HepG2 (cell line): ENCODE results near the gene SPON2. TPM values are rescaled to one million over a fixed set of nuclear protein-coding genes. Genes with fewer than 3 reads are reported as not detected.
A peak's percentile ranks its signal among the peaks of the same experiment; 100 is the strongest.

ENCODE experiments used
- GATA4 ChIP-seq: sonication (generic); IDR thresholded peaks from 2 replicates; pipeline ENCODE4 v1.6.1; 2016; ENCODE audit warnings: antibody characterized with exemption, low read depth, borderline replicate concordance
- HNRNPL ChIP-seq: fragments of 200-400 bp; formaldehyde crosslinking; IDR thresholded peaks from 2 replicates; pipeline ENCODE4 v1.6.1; 2017; ENCODE audit warnings: mild to moderate bottlenecking, low read depth, low read length
- NFE2L2 ChIP-seq: fragments of 150-350 bp; IDR thresholded peaks from 2 replicates; pipeline ENCODE4 v1.6.1; 2014; ENCODE audit warnings: low read length
- NPAS2 ChIP-seq: sonication (generic); formaldehyde crosslinking; IDR thresholded peaks from 2 replicates; pipeline ENCODE4 v1.8.0; 2022; ENCODE audit warnings: mild to moderate bottlenecking, missing genetic modification reagents, borderline replicate concordance
- NRL ChIP-seq: sonication (generic); formaldehyde crosslinking; IDR thresholded peaks from 2 replicates; pipeline ENCODE4 v1.5.0; 2020; ENCODE audit warnings: missing genetic modification reagents, mild to moderate bottlenecking, moderate library complexity, borderline replicate concordance
- POGZ ChIP-seq: sonication (generic); formaldehyde crosslinking; IDR thresholded peaks from 2 replicates; pipeline ENCODE4 v1.4.0; 2020; ENCODE audit warnings: mild to moderate bottlenecking, missing genetic modification reagents
- PTBP1 ChIP-seq: fragments of 200-400 bp; formaldehyde crosslinking; IDR thresholded peaks from 2 replicates; pipeline ENCODE4 v1.6.1; 2018; ENCODE audit warnings: low read length, low read depth; ENCODE audit not compliant: poor library complexity, severe bottlenecking
- SALL1 ChIP-seq: sonication (generic); formaldehyde crosslinking; IDR thresholded peaks from 2 replicates; pipeline ENCODE4 v1.8.0; 2022; ENCODE audit warnings: mild to moderate bottlenecking, missing genetic modification reagents
- TCF12 ChIP-seq, 2 experiments: fragments of 450-650 bp in 1 of 2; sonication (generic) in 1 of 2; formaldehyde crosslinking in 1 of 2; IDR thresholded peaks; 2 replicates each; pipeline versions ENCODE4 v1.6.1 to v1.8.0; 2017 to 2022; ENCODE audit warnings: antibody characterized with exemption in 1 of 2, mild to moderate bottlenecking in 1 of 2, missing genetic modification reagents in 1 of 2, moderate library complexity in 1 of 2
- ZEB1 ChIP-seq: IDR thresholded peaks from 2 replicates; pipeline ENCODE4 v1.6.1; 2012; ENCODE audit warnings: mild to moderate bottlenecking, low read depth, inconsistent platforms; ENCODE audit not compliant: insufficient replicate concordance
- ZNF180 ChIP-seq: sonication (generic); formaldehyde crosslinking; IDR thresholded peaks from 2 replicates; pipeline ENCODE4 v1.4.0; 2020; ENCODE audit warnings: low read depth, missing genetic modification reagents, borderline replicate concordance
- ZNF292 ChIP-seq: sonication (generic); formaldehyde crosslinking; IDR thresholded peaks from 2 replicates; pipeline ENCODE4 v1.8.1; 2022; ENCODE audit warnings: mild to moderate bottlenecking, low read depth, missing genetic modification reagents, borderline replicate concordance
- ZNF546 ChIP-seq: sonication (generic); formaldehyde crosslinking; conservative IDR thresholded peaks from 2 replicates; pipeline ENCODE4 v1.8.1; 2023; ENCODE audit warnings: mild to moderate bottlenecking, missing genetic modification reagents
- ZNF709 ChIP-seq: sonication (generic); formaldehyde crosslinking; IDR thresholded peaks from 2 replicates; pipeline ENCODE4 v1.5.0; 2020; ENCODE audit warnings: mild to moderate bottlenecking, missing genetic modification reagents
- ZNF777 ChIP-seq: sonication (generic); formaldehyde crosslinking; IDR thresholded peaks from 2 replicates; pipeline ENCODE4 v1.4.0; 2020; ENCODE audit warnings: missing genetic modification reagents
- ZNF883 ChIP-seq: sonication (generic); formaldehyde crosslinking; IDR thresholded peaks from 2 replicates; pipeline ENCODE4 v1.5.1; 2020; ENCODE audit warnings: mild to moderate bottlenecking, missing genetic modification reagents; ENCODE audit errors: not compliant biosample characterization
- ZSCAN12 ChIP-seq: sonication (generic); formaldehyde crosslinking; IDR thresholded peaks from 2 replicates; pipeline ENCODE4 v1.9.0; 2021; ENCODE audit warnings: mild to moderate bottlenecking, missing genetic modification reagents
- ZSCAN29 ChIP-seq: sonication (generic); formaldehyde crosslinking; conservative IDR thresholded peaks from 2 replicates; pipeline ENCODE4 v1.4.0; 2020; ENCODE audit warnings: mild to moderate bottlenecking, missing genetic modification reagents
- polyA plus RNA-seq, 8 experiments: library from polyadenylated mRNA; depleted of rRNA in 3 of 8; stranded (reverse) in 7 of 8; unstranded in 1 of 8; fragments of >200 nt; fragmentation: Illumina TruSeq in 4 of 8; extraction: Trizol in 4 of 8; gene quantifications; 2 replicates each; pipeline versions ENCODE4 v1.2.1 to v1.2.3, GENCODE V29; 2011 to 2016; ENCODE audit warnings: low read depth in 4 of 8, missing spikeins in 1 of 8, mixed read lengths in 1 of 8; ENCODE audit not compliant: insufficient read depth in 1 of 8
- total RNA-seq, 5 experiments: library from RNA; depleted of rRNA; stranded (reverse); fragments of >200 nt; fragmentation: Illumina TruSeq; extraction: Trizol; gene quantifications; 2 replicates each; pipeline ENCODE4 v1.2.3, GENCODE V29; 2016; ENCODE audit warnings: low read depth in 1 of 5
- TF ChIP-seq, protein P1 (sequence below): sonication (generic); formaldehyde crosslinking; IDR thresholded peaks from 2 replicates; pipeline ENCODE4 v1.5.0; 2020; ENCODE audit warnings: missing genetic modification reagents, mild to moderate bottlenecking, borderline replicate concordance
- TF ChIP-seq, protein P2 (sequence below): sonication (generic); formaldehyde crosslinking; IDR thresholded peaks from 2 replicates; pipeline ENCODE4 v1.4.0; 2020; ENCODE audit warnings: missing genetic modification reagents
- TF ChIP-seq, protein P3 (sequence below): sonication (generic); formaldehyde crosslinking; IDR thresholded peaks from 2 replicates; pipeline ENCODE4 v1.4.0; 2020; ENCODE audit warnings: missing genetic modification reagents, low read depth, mild to moderate bottlenecking, borderline replicate concordance
- TF ChIP-seq, protein P4 (sequence below): sonication (generic); formaldehyde crosslinking; IDR thresholded peaks from 2 replicates; pipeline ENCODE4 v1.8.0; 2022; ENCODE audit warnings: missing genetic modification reagents, mild to moderate bottlenecking, moderate library complexity, borderline replicate concordance

The SPON2 gene
- total and polyA plus RNA-seq, 2 of the 13 experiments (the other 11 are each of a cell fraction or from before 2014, with no cell fraction given), result 17.4 to 55.2 TPM

DNA sequence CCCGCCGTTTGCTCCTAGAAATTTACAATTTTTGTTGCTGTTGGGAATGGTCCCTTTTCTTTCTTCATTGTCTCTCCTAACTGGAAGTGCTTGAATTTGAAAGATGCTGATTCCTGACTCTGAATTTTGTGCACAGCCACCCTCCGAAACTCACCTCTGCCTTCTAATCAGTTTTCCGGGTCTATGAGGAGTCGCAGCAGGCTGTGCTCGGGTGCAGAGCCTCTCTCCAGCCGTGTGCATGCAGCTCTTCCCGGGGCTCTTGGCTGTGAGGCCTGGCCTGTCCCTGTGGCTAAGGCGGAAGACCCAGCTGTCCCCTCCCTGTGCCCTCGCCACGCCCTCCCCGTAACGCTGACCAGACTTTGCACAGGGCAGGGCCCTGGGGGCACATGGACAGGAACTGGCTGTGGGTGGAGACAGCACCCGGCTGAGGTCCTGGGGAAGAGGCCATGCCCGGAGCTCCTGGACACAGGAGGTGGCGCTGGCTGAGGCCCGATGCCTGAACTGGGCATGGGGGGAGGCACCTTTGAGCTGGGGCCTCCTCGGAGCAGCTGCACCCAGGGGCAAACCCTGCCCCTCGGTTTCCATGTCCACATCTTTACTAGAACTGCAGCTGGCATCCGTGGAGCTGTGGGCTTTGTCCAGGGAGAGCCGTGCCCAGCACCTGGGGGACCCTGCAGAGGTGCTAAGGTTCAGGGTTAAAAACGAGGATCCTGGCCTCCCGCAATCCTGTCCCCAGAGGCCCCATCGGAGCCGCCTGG, 32.6 kb upstream of the SPON2 start (continued):
- TF ChIP-seq ZNF292 (CRISPR knock-in tag) (peak; percentile 81; the same call in 1 of the 2 replicates), ZNF883 (peak; percentile 47), ZSCAN12 (no peak), NFE2L2 (no peak), ZSCAN29 (0 out of 2 replicates have a peak, but pooled peaks have one; percentile 35), ZNF777 (CRISPR knock-in tag) (no peak; the same call in 1 of the 2 replicates), PTBP1 (no peak), SALL1 (CRISPR knock-in tag) (peak; percentile 92), ZNF709 (CRISPR knock-in tag) (peak; percentile 85), ZNF546 (peak; percentile 60; the same call in 1 of the 2 replicates), POGZ (CRISPR knock-in tag) (peak; percentile 66), ZEB1 (peak; percentile 18), HNRNPL (peak; percentile 100), GATA4 (0 out of 2 replicates have a peak, but pooled peaks have one; percentile 68), NPAS2 (CRISPR knock-in tag) (no peak), TCF12 (IDR thresholded peaks at IDR 0.05) (no peak), TCF12 (CRISPR knock-in tag; IDR thresholded peaks at IDR 0.05) (peak; percentile 56; the same call in 1 of the 2 replicates), ZNF180 (CRISPR knock-in tag) (no peak), NRL (CRISPR knock-in tag) (no peak; the same call in 1 of the 2 replicates)
- TF ChIP-seq, protein P1, sequence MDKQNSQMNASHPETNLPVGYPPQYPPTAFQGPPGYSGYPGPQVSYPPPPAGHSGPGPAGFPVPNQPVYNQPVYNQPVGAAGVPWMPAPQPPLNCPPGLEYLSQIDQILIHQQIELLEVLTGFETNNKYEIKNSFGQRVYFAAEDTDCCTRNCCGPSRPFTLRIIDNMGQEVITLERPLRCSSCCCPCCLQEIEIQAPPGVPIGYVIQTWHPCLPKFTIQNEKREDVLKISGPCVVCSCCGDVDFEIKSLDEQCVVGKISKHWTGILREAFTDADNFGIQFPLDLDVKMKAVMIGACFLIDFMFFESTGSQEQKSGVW, result no peak; the same call in 1 of the 2 replicates
- TF ChIP-seq, protein P2, sequence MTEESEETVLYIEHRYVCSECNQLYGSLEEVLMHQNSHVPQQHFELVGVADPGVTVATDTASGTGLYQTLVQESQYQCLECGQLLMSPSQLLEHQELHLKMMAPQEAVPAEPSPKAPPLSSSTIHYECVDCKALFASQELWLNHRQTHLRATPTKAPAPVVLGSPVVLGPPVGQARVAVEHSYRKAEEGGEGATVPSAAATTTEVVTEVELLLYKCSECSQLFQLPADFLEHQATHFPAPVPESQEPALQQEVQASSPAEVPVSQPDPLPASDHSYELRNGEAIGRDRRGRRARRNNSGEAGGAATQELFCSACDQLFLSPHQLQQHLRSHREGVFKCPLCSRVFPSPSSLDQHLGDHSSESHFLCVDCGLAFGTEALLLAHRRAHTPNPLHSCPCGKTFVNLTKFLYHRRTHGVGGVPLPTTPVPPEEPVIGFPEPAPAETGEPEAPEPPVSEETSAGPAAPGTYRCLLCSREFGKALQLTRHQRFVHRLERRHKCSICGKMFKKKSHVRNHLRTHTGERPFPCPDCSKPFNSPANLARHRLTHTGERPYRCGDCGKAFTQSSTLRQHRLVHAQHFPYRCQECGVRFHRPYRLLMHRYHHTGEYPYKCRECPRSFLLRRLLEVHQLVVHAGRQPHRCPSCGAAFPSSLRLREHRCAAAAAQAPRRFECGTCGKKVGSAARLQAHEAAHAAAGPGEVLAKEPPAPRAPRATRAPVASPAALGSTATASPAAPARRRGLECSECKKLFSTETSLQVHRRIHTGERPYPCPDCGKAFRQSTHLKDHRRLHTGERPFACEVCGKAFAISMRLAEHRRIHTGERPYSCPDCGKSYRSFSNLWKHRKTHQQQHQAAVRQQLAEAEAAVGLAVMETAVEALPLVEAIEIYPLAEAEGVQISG (CRISPR knock-in tag), result peak; percentile 81
- TF ChIP-seq, protein P3, sequence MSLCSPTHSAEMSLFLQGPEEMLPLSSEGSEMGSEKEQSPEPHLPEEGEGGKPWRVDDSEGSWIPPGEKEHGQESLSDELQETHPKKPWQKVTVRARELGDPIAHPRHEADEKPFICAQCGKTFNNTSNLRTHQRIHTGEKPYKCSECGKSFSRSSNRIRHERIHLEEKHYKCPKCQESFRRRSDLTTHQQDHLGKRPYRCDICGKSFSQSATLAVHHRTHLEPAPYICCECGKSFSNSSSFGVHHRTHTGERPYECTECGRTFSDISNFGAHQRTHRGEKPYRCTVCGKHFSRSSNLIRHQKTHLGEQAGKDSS, result peak; percentile 98
- TF ChIP-seq, protein P4, sequence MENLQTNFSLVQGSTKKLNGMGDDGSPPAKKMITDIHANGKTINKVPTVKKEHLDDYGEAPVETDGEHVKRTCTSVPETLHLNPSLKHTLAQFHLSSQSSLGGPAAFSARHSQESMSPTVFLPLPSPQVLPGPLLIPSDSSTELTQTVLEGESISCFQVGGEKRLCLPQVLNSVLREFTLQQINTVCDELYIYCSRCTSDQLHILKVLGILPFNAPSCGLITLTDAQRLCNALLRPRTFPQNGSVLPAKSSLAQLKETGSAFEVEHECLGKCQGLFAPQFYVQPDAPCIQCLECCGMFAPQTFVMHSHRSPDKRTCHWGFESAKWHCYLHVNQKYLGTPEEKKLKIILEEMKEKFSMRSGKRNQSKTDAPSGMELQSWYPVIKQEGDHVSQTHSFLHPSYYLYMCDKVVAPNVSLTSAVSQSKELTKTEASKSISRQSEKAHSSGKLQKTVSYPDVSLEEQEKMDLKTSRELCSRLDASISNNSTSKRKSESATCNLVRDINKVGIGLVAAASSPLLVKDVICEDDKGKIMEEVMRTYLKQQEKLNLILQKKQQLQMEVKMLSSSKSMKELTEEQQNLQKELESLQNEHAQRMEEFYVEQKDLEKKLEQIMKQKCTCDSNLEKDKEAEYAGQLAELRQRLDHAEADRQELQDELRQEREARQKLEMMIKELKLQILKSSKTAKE, result peak; percentile 89
